ENCODE measurements around the gene SLC18A3.

SLC18A3 gene

DNA sequence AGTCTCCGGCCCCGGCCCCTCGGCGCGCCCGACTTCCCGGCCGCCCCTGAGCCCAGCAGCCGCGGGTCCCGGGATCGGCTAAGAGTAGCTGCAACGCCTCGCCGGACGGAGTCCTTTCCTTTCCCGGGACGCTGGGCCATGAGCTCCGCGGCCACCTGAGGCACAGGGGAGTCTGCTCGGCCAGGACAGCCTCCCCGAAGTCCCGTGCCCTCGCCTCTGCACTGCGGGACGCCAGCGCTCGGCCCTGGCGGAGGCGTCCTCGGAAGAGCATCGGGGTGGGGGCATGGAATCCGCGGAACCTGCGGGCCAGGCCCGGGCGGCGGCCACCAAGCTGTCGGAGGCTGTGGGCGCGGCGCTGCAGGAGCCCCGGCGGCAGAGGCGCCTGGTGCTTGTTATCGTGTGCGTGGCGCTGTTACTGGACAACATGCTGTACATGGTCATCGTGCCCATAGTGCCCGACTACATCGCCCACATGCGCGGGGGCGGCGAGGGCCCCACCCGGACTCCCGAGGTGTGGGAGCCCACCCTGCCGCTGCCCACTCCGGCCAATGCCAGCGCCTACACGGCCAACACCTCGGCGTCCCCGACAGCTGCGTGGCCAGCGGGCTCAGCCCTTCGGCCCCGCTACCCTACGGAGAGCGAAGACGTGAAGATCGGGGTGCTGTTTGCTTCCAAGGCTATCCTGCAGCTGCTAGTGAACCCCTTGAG is 502 bp downstream of the SLC18A3 start:
- no peak for DNase-seq (ENCODE audit: extremely low read depth in 1 of 2, low read depth in 1 of 2)

DNA sequence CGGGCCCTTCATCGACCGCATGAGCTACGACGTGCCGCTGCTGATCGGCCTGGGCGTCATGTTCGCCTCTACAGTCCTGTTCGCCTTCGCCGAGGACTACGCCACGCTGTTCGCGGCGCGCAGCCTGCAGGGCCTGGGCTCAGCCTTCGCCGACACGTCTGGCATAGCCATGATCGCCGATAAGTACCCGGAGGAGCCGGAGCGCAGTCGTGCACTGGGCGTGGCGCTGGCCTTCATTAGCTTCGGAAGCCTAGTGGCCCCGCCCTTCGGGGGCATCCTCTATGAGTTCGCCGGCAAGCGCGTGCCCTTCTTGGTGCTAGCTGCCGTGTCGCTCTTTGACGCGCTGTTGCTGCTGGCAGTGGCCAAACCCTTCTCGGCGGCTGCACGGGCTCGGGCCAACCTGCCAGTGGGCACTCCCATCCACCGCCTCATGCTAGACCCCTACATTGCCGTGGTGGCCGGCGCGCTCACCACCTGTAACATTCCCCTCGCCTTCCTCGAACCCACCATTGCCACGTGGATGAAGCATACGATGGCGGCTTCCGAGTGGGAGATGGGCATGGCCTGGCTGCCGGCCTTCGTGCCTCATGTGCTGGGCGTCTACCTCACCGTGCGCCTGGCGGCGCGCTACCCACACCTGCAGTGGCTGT is 1.2 kb downstream of the SLC18A3 start:
- no peak for DNase-seq (ENCODE audit: extremely low read depth in 1 of 2, low read depth in 1 of 2)

DNA sequence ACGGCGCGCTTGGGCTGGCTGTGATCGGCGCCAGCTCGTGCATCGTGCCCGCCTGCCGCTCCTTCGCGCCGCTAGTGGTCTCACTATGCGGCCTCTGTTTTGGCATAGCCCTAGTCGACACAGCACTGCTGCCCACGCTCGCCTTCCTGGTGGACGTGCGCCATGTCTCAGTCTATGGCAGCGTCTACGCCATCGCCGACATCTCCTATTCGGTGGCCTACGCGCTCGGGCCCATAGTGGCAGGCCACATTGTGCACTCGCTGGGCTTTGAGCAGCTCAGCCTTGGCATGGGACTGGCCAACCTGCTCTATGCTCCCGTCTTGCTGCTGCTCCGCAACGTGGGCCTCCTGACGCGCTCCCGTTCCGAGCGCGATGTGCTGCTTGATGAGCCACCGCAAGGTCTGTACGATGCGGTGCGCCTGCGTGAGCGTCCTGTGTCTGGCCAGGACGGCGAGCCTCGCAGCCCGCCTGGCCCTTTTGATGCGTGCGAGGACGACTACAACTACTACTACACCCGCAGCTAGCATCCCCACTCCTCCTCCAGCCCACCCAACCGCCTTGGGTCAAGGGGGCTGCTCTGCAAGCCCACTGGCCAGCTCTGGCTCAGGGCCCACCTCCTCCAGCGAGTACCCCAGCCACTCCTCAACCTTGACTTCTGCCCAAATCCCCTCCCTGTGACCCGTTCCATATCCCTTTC is 1.9 kb downstream of the SLC18A3 start:
- DNase-seq (ENCODE audit: extremely low read depth in 1 of 2, low read depth in 1 of 2) = no peak

DNA sequence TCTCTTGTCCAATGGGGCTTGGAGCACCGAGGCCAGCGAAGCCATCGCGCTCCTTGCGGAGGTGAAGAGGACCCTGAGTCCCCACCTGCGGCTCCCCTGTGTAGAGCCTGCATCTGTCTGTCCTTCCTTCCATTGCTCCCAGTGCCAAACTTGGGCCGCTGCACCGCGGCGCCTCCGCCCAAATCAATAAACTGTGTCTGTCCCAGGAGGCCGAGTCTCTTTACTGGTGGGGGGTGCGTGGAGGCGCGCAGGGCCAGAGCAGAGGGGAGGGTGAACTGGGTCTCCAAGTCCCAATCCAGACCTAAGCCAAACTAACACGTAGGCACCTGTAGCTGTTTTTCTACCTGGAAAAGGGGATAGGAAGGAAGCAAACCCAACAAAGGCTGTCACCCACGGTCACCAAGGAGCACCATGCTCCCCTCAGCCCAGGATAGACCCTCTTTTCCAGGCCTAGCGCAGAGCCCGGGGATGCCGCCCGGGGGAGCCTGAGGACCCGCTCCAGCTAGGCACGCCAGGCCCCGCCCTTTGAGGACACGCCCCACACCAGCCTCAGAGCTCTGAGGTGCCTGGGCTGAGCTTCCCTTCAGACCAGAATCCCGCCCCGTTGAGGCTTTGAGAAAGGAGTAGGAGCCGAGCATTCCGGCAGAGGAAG is 2.5 kb downstream of the SLC18A3 start:
- no peak for DNase-seq (ENCODE audit: extremely low read depth in 1 of 2, low read depth in 1 of 2)

DNA sequence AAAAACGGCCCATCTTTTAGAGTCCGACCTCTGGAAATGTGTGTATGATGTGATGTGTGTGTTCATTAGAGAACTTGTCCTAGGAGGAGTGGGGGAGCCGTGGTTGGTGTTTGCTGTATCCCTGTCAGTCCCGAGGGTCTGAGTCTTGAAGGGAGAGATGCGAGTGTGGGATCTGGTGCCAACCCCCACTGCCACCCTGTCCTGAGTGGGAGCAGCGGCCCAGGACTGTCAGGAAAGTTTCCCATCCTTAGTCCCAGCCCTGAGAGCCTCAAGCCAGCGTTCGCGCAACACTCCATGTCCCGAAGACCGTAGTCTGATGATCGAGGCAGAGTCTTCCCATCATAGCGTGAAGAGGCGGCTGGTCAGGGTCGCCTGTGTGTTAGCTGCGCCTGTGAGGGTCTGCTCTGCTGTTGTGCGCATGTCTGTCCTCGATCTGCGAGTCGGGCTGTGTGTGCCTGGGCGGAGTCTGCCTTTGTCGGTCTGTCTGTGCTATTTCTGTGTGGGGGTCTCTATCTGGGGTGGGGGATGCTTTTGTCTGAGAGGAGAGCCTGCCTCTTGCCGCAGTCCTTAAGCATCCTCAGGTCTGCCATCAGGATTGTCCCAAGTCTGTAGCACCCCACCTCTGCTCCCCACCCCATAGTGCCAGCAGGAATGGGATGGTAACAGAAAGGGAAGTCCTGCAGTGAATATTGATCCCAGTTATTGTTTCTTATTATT is 3.2 kb downstream of the SLC18A3 start:
- DNase-seq (ENCODE audit: extremely low read depth in 1 of 2, low read depth in 1 of 2) = no peak

DNA sequence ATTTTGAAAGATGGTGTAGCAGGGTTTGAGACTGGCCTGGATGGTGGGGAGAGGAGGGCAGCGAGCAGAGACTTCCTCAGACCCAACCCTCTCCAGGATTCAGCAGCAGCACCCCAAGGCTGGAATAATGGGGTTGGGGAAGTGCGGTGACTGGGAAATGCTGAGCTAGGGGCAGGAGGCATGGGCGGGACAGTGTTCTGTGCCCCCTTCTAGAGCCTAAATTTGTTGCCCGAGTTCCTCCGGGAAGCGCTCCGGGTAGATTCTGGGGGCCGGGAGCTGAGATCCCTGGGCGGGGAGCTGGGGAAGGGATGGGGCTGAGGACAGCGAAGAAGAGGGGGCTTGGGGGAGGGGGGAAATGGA is 3.8 kb downstream of the SLC18A3 start, which contains the start of gene CHAT:
Gene CHAT (plus strand): TSS at position 156 of the 360 bp plus-strand sequence. CDS start 153 bp downstream, at position 309.
- DNase-seq (ENCODE audit: extremely low read depth in 1 of 2, low read depth in 1 of 2) = no peak

DNA sequence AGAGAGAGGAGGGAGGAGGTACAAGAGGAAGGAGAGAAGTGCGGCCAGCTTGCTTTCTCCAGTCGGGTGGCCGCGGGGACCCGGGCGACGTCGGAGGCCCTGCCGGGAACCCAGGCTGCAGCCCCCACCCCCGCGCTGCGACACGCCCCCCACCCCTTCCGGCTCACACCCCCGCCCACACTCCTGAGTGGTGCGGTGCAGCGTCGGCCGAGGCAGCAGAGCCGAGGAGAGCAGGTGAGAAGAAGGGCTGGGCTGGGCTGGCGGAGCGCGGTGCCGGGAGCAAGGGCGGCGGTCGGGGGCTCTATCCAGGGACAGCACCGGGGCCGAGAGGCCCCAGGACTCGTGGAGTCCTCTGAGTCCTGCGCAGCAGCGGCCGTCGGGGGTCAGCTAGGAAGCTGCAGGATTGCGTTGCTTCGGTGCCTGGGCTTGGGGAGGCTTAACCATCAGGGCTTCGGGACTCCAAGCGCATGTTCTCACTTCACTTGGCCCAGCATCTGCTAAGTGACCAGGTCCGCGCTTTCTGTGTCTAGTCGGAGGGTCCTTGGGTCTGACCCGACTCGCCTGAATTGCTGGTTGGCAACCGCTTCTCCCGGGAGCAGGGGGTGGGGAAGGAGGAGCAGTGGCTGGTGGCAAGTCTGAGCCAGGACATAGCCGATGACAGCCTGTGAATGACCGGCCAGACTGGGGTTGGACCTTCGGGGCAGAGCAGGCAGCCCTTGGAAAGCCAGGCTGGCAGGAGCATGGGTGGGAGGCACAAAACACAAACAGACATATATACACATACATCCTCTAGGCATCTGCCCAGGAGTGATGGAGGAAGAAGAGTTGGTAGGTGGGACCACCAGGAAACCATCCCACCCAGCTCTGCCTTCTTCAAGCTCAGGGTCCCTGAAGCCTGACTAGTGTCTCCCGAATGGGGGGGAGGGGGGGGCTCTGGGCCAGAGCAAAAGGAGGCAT is 4.4 kb downstream of the SLC18A3 start:
- no peak for DNase-seq (ENCODE audit: extremely low read depth in 1 of 2, low read depth in 1 of 2)

DNA sequence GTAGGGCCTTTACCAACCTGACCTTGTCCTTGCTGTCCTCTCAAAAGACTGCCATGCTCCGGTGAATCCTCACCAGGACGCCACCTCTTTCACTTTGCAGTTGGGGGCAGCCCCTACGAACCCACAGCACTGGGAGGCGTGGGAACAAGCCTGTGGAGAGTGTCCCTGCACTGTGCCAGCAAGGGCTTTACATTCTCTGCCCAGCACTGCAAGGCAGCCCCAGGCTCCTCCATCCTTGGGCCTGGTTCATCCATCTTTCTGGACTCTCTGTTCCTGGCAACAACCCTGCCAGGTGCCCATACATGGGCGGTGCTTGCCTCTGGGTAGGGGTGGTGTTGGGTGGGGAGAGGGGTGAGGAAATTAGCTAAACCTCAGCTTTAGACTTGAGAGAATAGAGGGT is 5.1 kb downstream of the SLC18A3 start:
- DNase-seq (ENCODE audit: extremely low read depth in 1 of 2, low read depth in 1 of 2) = no peak

DNA sequence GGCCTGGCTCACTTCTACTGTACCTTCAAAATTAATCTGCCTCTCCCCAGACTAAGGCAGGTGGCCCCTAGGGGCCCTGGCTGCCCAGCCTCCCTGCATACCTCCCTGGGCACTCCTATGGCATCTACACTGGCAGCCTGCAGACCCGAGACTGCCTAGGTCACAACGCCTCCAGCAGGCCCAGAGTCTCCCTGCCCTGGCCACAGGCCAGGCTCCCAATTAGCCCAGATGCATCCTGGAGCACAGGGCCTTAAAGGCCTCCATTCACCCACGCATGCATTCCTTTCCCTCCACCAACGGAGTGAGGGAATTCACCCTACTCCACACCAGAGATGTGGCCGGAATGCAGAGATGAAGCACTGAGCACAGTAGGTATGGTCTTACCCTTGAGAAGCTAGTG is 5.6 kb downstream of the SLC18A3 start:
- DNase-seq (ENCODE audit: extremely low read depth in 1 of 2, low read depth in 1 of 2) = no peak

DNA sequence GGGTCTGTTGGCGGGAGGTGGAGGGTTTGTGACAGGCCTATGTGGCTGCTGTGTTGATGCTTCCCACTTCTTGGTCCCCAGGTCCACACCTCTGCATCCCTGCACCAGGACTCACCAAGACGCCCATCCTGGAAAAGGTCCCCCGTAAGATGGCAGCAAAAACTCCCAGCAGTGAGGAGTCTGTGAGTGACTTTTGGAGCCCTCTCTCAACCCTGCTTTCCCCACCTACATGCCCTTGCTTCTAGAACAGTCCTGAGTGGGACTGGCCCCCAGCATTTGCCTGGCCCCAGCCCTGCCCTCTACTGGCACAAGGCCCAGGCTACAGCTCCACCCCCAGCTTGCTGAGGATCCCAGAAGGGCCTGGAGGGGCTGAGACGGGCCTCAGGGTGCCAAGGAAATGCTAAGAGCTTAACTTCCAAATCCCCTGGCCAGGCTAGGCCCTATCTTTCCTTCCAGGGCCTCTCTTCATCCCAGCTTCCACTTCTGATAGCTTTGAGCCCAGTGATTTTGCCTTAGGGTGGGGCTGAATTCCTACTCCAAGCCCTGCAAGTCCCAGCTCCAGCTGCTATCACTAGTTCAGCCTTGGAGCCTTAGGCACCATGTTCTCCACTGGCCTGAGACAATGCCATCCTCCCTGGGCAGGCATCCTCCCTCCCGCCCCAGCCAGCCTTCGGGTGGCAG is 6.5 kb downstream of the SLC18A3 start:
- no peak for DNase-seq (ENCODE audit: extremely low read depth in 1 of 2, low read depth in 1 of 2)

DNA sequence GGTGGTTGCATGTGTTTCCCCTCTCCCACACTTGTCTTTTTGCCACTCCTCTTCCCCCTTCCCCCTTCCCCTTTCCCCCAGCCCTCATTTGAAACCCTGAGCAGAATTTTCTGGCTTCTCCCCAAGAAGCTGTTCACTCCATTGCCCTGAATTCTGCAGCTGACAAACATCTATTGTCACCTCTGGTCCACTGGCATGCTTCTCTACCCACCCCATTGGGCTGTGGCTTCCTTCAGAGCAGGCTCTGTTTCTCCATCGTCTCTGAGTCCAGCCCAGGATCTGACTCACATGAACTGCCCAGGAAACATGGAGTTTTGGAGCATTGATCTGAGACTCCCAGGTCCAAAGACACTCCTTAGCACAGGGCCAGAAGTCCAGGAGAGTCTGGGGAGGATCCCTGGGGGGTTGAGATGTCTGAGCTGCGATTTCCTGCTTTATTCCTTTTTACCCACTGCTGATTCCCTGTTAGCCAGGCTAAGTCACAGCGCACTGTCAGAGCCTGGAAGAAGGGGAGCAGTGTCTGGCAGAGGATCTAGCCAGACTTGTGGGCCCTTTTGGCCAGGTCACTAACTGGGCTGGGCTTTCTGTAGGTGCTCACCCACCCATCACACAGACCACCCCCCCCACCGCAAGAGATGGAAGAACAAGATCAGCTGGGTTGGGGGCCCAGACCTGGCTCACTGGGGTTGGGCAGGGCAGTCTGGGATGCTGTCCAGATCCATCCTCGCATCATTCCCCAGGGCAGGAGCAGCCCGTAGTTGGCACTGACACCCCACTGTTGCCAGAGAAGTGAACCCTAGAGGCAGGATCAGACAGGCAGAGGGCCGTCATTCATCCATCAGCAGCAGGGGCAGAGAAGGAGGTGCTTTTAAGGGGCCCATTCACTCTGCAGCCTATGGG is 7.3 kb downstream of the SLC18A3 start:
- no peak for DNase-seq (ENCODE audit: extremely low read depth in 1 of 2, low read depth in 1 of 2)

DNA sequence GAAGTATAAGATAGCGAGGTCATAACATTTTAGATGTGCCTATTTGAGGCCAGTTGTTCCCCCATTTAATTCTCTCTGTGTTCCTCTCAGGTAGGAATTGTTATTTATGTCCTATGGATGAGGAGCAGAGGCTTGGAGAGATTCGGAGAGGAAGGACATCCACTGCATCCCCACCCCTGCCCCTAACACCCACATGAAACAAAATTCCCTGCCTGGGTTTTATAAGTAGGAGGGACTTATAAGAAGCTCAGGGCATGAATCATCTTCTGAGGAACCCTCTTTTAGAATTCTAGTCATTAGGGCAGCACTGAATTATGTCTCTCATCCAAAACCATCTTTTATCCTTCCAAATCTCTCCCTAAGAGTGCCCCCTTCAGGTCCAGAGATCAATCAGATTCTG is 8.7 kb downstream of the SLC18A3 start:
- no peak for DNase-seq (ENCODE audit: extremely low read depth in 1 of 2, low read depth in 1 of 2)

DNA sequence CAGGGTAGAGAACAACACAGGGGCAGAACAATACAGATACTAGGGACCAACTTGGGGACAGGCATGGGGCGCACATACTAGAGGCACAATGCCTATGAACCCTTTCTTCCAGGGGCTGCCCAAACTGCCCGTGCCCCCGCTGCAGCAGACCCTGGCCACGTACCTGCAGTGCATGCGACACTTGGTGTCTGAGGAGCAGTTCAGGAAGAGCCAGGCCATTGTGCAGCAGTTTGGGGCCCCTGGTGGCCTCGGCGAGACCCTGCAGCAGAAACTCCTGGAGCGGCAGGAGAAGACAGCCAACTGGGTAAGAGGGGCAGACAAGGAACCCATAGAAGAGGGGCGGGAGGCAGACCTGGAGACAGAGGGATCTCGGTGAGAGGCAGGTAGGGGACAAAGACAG is 9.5 kb downstream of the SLC18A3 start:
- DNase-seq (ENCODE audit: extremely low read depth in 1 of 2, low read depth in 1 of 2) = no peak

DNA sequence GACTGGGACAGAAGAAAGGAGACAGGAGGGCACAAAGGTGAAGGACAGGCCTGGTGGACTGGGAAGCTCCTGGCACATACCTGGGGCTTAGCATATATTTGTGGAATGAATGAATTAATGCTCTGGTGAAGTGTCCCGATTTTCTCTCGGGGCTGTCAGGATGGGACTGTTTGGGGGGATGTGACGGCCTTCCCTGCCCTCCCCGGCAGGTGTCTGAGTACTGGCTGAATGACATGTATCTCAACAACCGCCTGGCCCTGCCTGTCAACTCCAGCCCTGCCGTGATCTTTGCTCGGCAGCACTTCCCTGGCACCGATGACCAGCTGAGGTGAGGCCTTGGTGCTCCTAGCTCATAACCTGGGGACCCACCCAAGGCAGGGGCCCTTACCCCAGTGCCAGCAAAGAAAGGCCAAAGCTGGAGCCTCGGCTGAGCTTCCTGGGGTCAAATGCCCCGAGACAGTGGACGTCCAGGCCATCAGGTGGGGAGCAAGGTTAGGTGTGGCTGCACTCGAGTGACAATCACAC is 10.2 kb downstream of the SLC18A3 start:
- no peak for DNase-seq (ENCODE audit: extremely low read depth in 1 of 2, low read depth in 1 of 2)

DNA sequence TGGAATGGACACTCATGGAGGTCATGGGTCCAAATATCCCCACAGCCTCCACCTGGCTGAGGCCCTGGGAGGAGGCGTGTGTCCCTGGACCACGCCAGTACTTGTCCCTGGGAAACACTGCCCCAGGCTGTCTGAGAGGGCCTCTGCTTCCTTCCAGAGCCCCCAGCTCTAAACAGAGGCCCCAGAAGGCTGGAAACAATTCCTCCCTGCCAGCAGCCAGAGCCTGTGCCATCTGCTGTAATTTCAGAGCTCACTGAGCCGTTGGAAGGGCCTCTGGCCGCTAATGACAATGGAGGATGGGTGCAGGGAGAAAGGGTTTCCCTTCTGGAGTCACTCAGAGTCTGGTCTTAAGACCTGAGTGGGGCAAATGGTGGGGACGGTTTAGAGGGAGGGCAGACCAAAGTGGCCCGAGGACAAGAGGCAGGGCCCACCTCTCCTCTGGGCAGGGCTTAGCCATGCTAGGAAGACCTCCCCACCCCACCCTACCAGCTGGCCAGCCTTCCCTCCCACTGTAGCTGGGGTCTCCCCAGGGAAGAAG is 10.8 kb downstream of the SLC18A3 start:
- DNase-seq (ENCODE audit: extremely low read depth in 1 of 2, low read depth in 1 of 2) = no peak

DNA sequence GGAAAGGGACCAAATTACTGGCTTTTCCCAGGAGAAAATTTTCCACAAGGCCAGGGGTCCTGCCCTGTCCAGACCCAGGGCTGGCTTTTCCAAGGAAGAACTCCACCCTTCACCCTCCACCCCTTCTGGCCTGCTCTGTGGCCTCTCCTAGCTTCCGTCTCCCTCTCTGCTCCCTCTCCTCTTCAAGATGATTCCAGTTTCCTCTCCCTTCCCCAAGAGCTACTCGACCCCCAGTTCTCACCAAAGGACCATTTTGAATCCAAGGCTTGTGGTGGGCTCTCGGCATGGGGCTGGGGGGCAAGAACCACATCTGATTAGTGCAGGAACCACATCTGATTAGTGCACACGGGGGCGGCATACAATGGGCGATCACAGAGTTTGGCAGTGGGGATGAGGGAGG is 11.5 kb downstream of the SLC18A3 start:
- no peak for DNase-seq (ENCODE audit: extremely low read depth in 1 of 2, low read depth in 1 of 2)
